ENCODE measurements around the gene NAP1L1.

The NAP1L1 gene

GRCh38 chr12:76031414-76032042, 53.0 kb downstream of the NAP1L1 start, which contains the start of gene PHLDA1:
Gene PHLDA1, minus strand, starts transcription at chr12:76031776.
- Histone ChIP-seq H3K36me3 (no peaks in the 10 kb centered on the region), H3K9ac (peak within 1 kb of the TSS; percentile 86), H3K4me2 (peak within 1 kb of the TSS; percentile 100), H3K4me1 (peaks cover 22% of the 10 kb centered on the region), H4K20me1 (peaks cover 31% of the 10 kb centered on the region), H3K27ac (peak within 1 kb of the TSS; percentile 81), H3K4me3 (peak within 1 kb of the TSS; percentile 80), H3K27me3 (peaks cover 30% of the 10 kb centered on the region), H3K9me3 (no peaks in the 10 kb centered on the region)
- no peak for TF ChIP-seq Cebpa-rat (IDR thresholded peaks at IDR 0.05)

- no peaks in the 10 kb centered on the region for H3K36me3 ChIP-seq
- peak overlapping the region; percentile 80 for H3K4me3 ChIP-seq
- H3K9me3 ChIP-seq: no peaks in the 10 kb centered on the region
- peak overlapping the region; percentile 100 for H3K4me2 ChIP-seq
- H4K20me1 ChIP-seq: peaks cover 31% of the 10 kb centered on the region
- peaks cover 30% of the 10 kb centered on the region for H3K27me3 ChIP-seq
- peak overlapping the region; percentile 81; the same call in 1 of the 2 replicates for H3K27ac ChIP-seq
- H3K9ac ChIP-seq: peak overlapping the region; percentile 86
- no peak for TF ChIP-seq Cebpa-rat (IDR thresholded peaks at IDR 0.05)
- H3K4me1 ChIP-seq: peaks cover 22% of the 10 kb centered on the region
Observed at GRCh38 chr12:76031081-76031413, 53.4 kb downstream of the NAP1L1 start.

- Histone ChIP-seq H3K9ac (peak overlapping the region; percentile 86), H3K4me1 (peaks cover 22% of the 10 kb centered on the region), H3K36me3 (no peaks in the 10 kb centered on the region), H3K27me3 (peaks cover 30% of the 10 kb centered on the region), H3K4me3 (peak overlapping the region; percentile 80), H4K20me1 (peaks cover 29% of the 10 kb centered on the region), H3K9me3 (no peaks in the 10 kb centered on the region), H3K27ac (no peak overlapping the region), H3K4me2 (peak overlapping the region; percentile 100)
- TF ChIP-seq Cebpa-rat (IDR thresholded peaks at IDR 0.05): no peak
Observed at GRCh38 chr12:76030341-76031080, 54.0 kb downstream of the NAP1L1 start.

- Histone ChIP-seq H3K4me2 (peak overlapping the region; percentile 100), H3K4me3 (peak overlapping the region; percentile 80), H3K9ac (no peak overlapping the region), H4K20me1 (peaks cover 23% of the 10 kb centered on the region), H3K9me3 (no peaks in the 10 kb centered on the region), H3K27me3 (peaks cover 30% of the 10 kb centered on the region), H3K4me1 (peaks cover 24% of the 10 kb centered on the region), H3K27ac (no peak overlapping the region), H3K36me3 (no peaks in the 10 kb centered on the region)
- TF ChIP-seq Cebpa-rat (IDR thresholded peaks at IDR 0.05): no peak
Observed at GRCh38 chr12:76029982-76030340, 54.5 kb downstream of the NAP1L1 start.

GRCh38 chr12:76028571-76029277, 55.8 kb downstream of the NAP1L1 start:
- Histone ChIP-seq H3K9me3 (no peaks in the 10 kb centered on the region), H3K27me3 (peaks cover 30% of the 10 kb centered on the region), H3K4me2 (no peak overlapping the region), H3K4me1 (peaks cover 30% of the 10 kb centered on the region), H3K36me3 (no peaks in the 10 kb centered on the region), H3K27ac (no peak overlapping the region), H3K4me3 (no peak overlapping the region), H4K20me1 (peaks cover 14% of the 10 kb centered on the region), H3K9ac (no peak overlapping the region)
- TF ChIP-seq Cebpa-rat (IDR thresholded peaks at IDR 0.05): no peak

GRCh38 chr12:76026643-76027063, 57.8 kb downstream of the NAP1L1 start:
- Histone ChIP-seq H4K20me1 (peaks cover 13% of the 10 kb centered on the region), H3K27me3 (peaks cover 30% of the 10 kb centered on the region), H3K4me2 (no peak overlapping the region), H3K36me3 (no peaks in the 10 kb centered on the region), H3K9ac (no peak overlapping the region), H3K4me1 (peaks cover 20% of the 10 kb centered on the region), H3K9me3 (no peaks in the 10 kb centered on the region), H3K4me3 (no peak overlapping the region), H3K27ac (no peak overlapping the region)
- no peak for TF ChIP-seq Cebpa-rat (IDR thresholded peaks at IDR 0.05)

- Histone ChIP-seq H3K36me3 (no peaks in the 10 kb centered on the region), H3K4me1 (peaks cover 23% of the 10 kb centered on the region), H3K4me3 (no peak overlapping the region), H3K27ac (no peak overlapping the region), H3K9ac (no peak overlapping the region), H3K27me3 (peaks cover 25% of the 10 kb centered on the region), H4K20me1 (peaks cover 10% of the 10 kb centered on the region), H3K9me3 (no peaks in the 10 kb centered on the region), H3K4me2 (no peak overlapping the region)
- TF ChIP-seq Cebpa-rat (IDR thresholded peaks at IDR 0.05): no peak
Observed at GRCh38 chr12:76025601-76026575, 58.6 kb downstream of the NAP1L1 start.

- Histone ChIP-seq H3K9me3 (no peaks in the 10 kb centered on the region), H3K4me2 (0 out of 2 replicates have a peak overlapping the region, but pooled peaks have one; percentile 3), H3K27ac (no peak overlapping the region), H3K4me3 (no peak overlapping the region), H3K27me3 (peaks cover 17% of the 10 kb centered on the region), H3K9ac (no peak overlapping the region), H3K36me3 (no peaks in the 10 kb centered on the region), H4K20me1 (peaks cover 2% of the 10 kb centered on the region), H3K4me1 (peaks cover 23% of the 10 kb centered on the region)
- no peak for TF ChIP-seq Cebpa-rat (IDR thresholded peaks at IDR 0.05)
Observed at GRCh38 chr12:76024942-76025600, 59.4 kb downstream of the NAP1L1 start.
